GM19438 (cell line): ENCODE data around the gene PRRC1.
"Not testable (repeated sequence)": the region's sequence is repeated elsewhere in the genome, so short reads cannot be mapped to it uniquely, and the experiment has no call there.

Source experiments
- ATAC-seq: cut with Tn5 transposase; IDR thresholded peaks from one replicate; pipeline ENCODE4 v1.9.1; 2021; ENCODE audit warnings: low read depth; ENCODE audit not compliant: unreplicated experiment

PRRC1 gene

GRCh38 chr5:127540553-127540952, 23.1 kb downstream of the PRRC1 start:
- ATAC-seq: not testable (repeated sequence)

- ATAC-seq: not testable (repeated sequence)
Measured at GRCh38 chr5:127545249-127545648, 27.8 kb downstream of the PRRC1 start.

- no peak for ATAC-seq
Measured at GRCh38 chr5:127549551-127549950, 32.1 kb downstream of the PRRC1 start.

- ATAC-seq: no peak
Measured at GRCh38 chr5:127550652-127551409, 33.4 kb downstream of the PRRC1 start.

- ATAC-seq: no peak
Measured at GRCh38 chr5:127551410-127552041, 34.1 kb downstream of the PRRC1 start.

GRCh38 chr5:127555826-127556225, 38.4 kb downstream of the PRRC1 start:
- ATAC-seq: no peak

- ATAC-seq: no peak
Measured at GRCh38 chr5:127556609-127557334, 39.3 kb downstream of the PRRC1 start.

GRCh38 chr5:127558273-127558672, 40.8 kb downstream of the PRRC1 start:
- no peak for ATAC-seq

GRCh38 chr5:127561254-127561653, 43.8 kb downstream of the PRRC1 start:
- no peak for ATAC-seq

- ATAC-seq: no peak
Measured at GRCh38 chr5:127562252-127562651, 44.8 kb downstream of the PRRC1 start.

GRCh38 chr5:127563136-127563535, 45.7 kb downstream of the PRRC1 start:
- ATAC-seq: no peak

GRCh38 chr5:127564002-127564769, 46.7 kb downstream of the PRRC1 start:
- peak; percentile 39 for ATAC-seq

- ATAC-seq: no peak
Measured at GRCh38 chr5:127565586-127566270, 48.3 kb downstream of the PRRC1 start.

- ATAC-seq: peak; percentile 79
Measured at GRCh38 chr5:127567026-127567768, 49.8 kb downstream of the PRRC1 start.

- ATAC-seq: no peak
Measured at GRCh38 chr5:127568166-127568565, 50.7 kb downstream of the PRRC1 start.

- not testable (repeated sequence) for ATAC-seq
Measured at GRCh38 chr5:127569471-127569870, 52.0 kb downstream of the PRRC1 start.

GRCh38 chr5:127571314-127572131, 54.1 kb downstream of the PRRC1 start:
- peak; percentile 47 for ATAC-seq

GRCh38 chr5:127572930-127573329, 55.5 kb downstream of the PRRC1 start:
- ATAC-seq: no peak
